Activated CD8-positive, alpha-beta memory T cell treated with anti-CD3 and anti-CD28 coated beads for 36 hours (primary cell): ENCODE measurements around the gene COL8A2. TPM values are rescaled to one million over a fixed set of nuclear protein-coding genes. Genes with fewer than 3 reads are reported as not detected.

Source experiments
- CTCF ChIA-PET: fragments of 350-600 bp; sonication (Branson Sonifier 250); formaldehyde crosslinking; loops from one replicate; lab custom pipeline; 2021; ENCODE audit warnings: antibody characterized with exemption; lab: Charles Lee
- POLR2A ChIA-PET: fragments of 350-600 bp; sonication (Branson Sonifier 250); formaldehyde crosslinking; loops from one replicate; lab custom pipeline; 2021; ENCODE audit warnings: antibody characterized with exemption; lab: Charles Lee
- total RNA-seq, 2 experiments: library from RNA; stranded (reverse); gene quantifications; one replicate each; pipeline ENCODE4 v1.2.3, GENCODE V29; 2021

Gene COL8A2
- total RNA-seq, 2 experiments from 2014 or later, result 0.38 to 0.48 TPM

- ChIA-PET CTCF (interaction anchor here (0.5 to 4.0 kb wide), 23 partner anchors 11 to 275 kb away, joined by 3 to 49 read pairs (median 7); partner anchors contain the start of genes AGO3, LSM10, SH3D21 and THRAP3), POLR2A (interaction anchor here (0.6 to 2.8 kb wide), 11 partner anchors 10 to 236 kb away, joined by 3 to 26 read pairs (median 4); partner anchors contain the start of genes SH3D21 and THRAP3)
These were observed 25.5 kb upstream of the COL8A2 start for GRCh38 chr1:36150296-36151133.

GRCh38 chr1:36149973-36150295 lies 24.9 kb upstream of the COL8A2 start:
- ChIA-PET CTCF (interaction anchor here (0.5 to 4.0 kb wide), 26 partner anchors 12 to 275 kb away, joined by 3 to 49 read pairs (median 6); partner anchors contain the start of genes AGO3, LSM10, SH3D21 and THRAP3), POLR2A (interaction anchor here (0.6 to 2.8 kb wide), 11 partner anchors 11 to 236 kb away, joined by 3 to 26 read pairs (median 4); partner anchors contain the start of genes SH3D21 and THRAP3)

GRCh38 chr1:36149237-36149972 lies 24.4 kb upstream of the COL8A2 start, which contains the start of gene TRAPPC3:
TSS of gene TRAPPC3 (minus strand) at chr1:36149486. CDS start at chr1:36149378, 108 bp downstream.
- CTCF ChIA-PET, result interaction anchor here (0.5 to 4.0 kb wide), 31 partner anchors 11 to 276 kb away, joined by 3 to 49 read pairs (median 5); partner anchors contain the start of genes AGO3, EVA1B, LSM10 and SH3D21
- POLR2A ChIA-PET, result interaction anchor here (0.6 to 2.8 kb wide), 13 partner anchors 12 to 237 kb away, joined by 3 to 26 read pairs (median 4); partner anchors contain the start of genes SH3D21 and THRAP3

GRCh38 chr1:36148821-36149236 lies 23.8 kb upstream of the COL8A2 start:
- POLR2A ChIA-PET, result interaction anchor here (0.7 to 2.8 kb wide), 6 partner anchors 12 to 238 kb away, joined by 4 to 26 read pairs (median 6); partner anchors contain the start of gene SH3D21
- CTCF ChIA-PET, result interaction anchor here (0.6 to 4.0 kb wide), 26 partner anchors 11 to 271 kb away, joined by 3 to 49 read pairs (median 6); partner anchors contain the start of genes AGO3, EVA1B, SH3D21 and THRAP3

GRCh38 chr1:36144413-36144812 lies 19.4 kb upstream of the COL8A2 start:
- POLR2A ChIA-PET, result no interaction called here
- CTCF ChIA-PET, result interaction anchor here (1.6 kb wide), 1 partner anchor 44 kb away, joined by 5 read pairs; no protein-coding TSS in a partner anchor

GRCh38 chr1:36143424-36143823 lies 18.4 kb upstream of the COL8A2 start:
- ChIA-PET POLR2A (no interaction called here), CTCF (interaction anchor here (0.6 kb wide), 1 partner anchor 279 kb away, joined by 3 read pairs; no protein-coding TSS in a partner anchor)

GRCh38 chr1:36142121-36142520 lies 17.1 kb upstream of the COL8A2 start:
- POLR2A ChIA-PET, result no interaction called here
- CTCF ChIA-PET, result interaction anchor here (0.7 to 1.1 kb wide), 3 partner anchors 35 to 260 kb away, joined by 3 to 4 read pairs (median 3); no protein-coding TSS in a partner anchor

- POLR2A ChIA-PET, result no interaction called here
- CTCF ChIA-PET, result no interaction called here
These were observed 14.5 kb upstream of the COL8A2 start for GRCh38 chr1:36139521-36139920.

- ChIA-PET POLR2A (no interaction called here), CTCF (interaction anchor here (0.6 to 1.1 kb wide), 2 partner anchors 11 to 105 kb away, joined by 4 read pairs; partner anchors contain the start of gene TRAPPC3)
These were observed 12.8 kb upstream of the COL8A2 start for GRCh38 chr1:36137776-36138175.

- POLR2A ChIA-PET, result no interaction called here
- CTCF ChIA-PET, result no interaction called here
These were observed 12.2 kb upstream of the COL8A2 start for GRCh38 chr1:36137226-36137625.

- CTCF ChIA-PET, result interaction anchor here (0.6 kb wide), 1 partner anchor 111 kb away, joined by 3 read pairs; no protein-coding TSS in a partner anchor
- POLR2A ChIA-PET, result no interaction called here
These were observed 11.5 kb upstream of the COL8A2 start for GRCh38 chr1:36136535-36136934.

- POLR2A ChIA-PET, result no interaction called here
- CTCF ChIA-PET, result interaction anchor here (0.5 to 3.9 kb wide), 9 partner anchors 14 to 287 kb away, joined by 3 to 42 read pairs (median 10); partner anchors contain the start of genes TEKT2 and TRAPPC3
These were observed 10.8 kb upstream of the COL8A2 start for GRCh38 chr1:36135796-36136195.

- ChIA-PET POLR2A (no interaction called here), CTCF (interaction anchor here (0.6 to 3.9 kb wide), 17 partner anchors 12 to 174 kb away, joined by 3 to 42 read pairs (median 5); partner anchors contain the start of genes TEKT2 and TRAPPC3)
These were observed 10.3 kb upstream of the COL8A2 start for GRCh38 chr1:36135330-36135667.

- POLR2A ChIA-PET, result no interaction called here
- CTCF ChIA-PET, result interaction anchor here (0.6 to 3.9 kb wide), 20 partner anchors 12 to 169 kb away, joined by 3 to 42 read pairs (median 4); partner anchors contain the start of genes TEKT2 and TRAPPC3
These were observed 9.7 kb upstream of the COL8A2 start for GRCh38 chr1:36134505-36135329.

- ChIA-PET POLR2A (no interaction called here), CTCF (interaction anchor here (0.6 to 3.9 kb wide), 14 partner anchors 13 to 170 kb away, joined by 3 to 42 read pairs (median 4); partner anchors contain the start of gene TRAPPC3)
These were observed 9.0 kb upstream of the COL8A2 start for GRCh38 chr1:36134031-36134430.

GRCh38 chr1:36133484-36133883 lies 8.5 kb upstream of the COL8A2 start:
- ChIA-PET CTCF (interaction anchor here (0.9 to 3.9 kb wide), 6 partner anchors 14 to 40 kb away, joined by 3 to 42 read pairs (median 12); partner anchors contain the start of gene TRAPPC3), POLR2A (no interaction called here)

GRCh38 chr1:36132029-36132428 lies 7.0 kb upstream of the COL8A2 start:
- CTCF ChIA-PET, result interaction anchor here (3.9 kb wide), 1 partner anchor 31 kb away, joined by 42 read pairs; no protein-coding TSS in a partner anchor
- POLR2A ChIA-PET, result no interaction called here

GRCh38 chr1:36128905-36129206 lies 3.8 kb upstream of the COL8A2 start:
- POLR2A ChIA-PET, result no interaction called here
- CTCF ChIA-PET, result interaction anchor here (0.7 to 0.8 kb wide), 3 partner anchors 17 to 59 kb away, joined by 3 read pairs; no protein-coding TSS in a partner anchor
